GM11168 (cell line): ENCODE data around the gene SH3BP5.

ENCODE experiments used
- in situ Hi-C: fragments of 300-500 bp; cut with MboI; formaldehyde crosslinking; loops from one replicate; pipeline ENCODE4 v1.12.0; 2022; ENCODE audit warnings: low sequenced_read_pairs; ENCODE audit not compliant: unreplicated experiment

Gene SH3BP5

DNA sequence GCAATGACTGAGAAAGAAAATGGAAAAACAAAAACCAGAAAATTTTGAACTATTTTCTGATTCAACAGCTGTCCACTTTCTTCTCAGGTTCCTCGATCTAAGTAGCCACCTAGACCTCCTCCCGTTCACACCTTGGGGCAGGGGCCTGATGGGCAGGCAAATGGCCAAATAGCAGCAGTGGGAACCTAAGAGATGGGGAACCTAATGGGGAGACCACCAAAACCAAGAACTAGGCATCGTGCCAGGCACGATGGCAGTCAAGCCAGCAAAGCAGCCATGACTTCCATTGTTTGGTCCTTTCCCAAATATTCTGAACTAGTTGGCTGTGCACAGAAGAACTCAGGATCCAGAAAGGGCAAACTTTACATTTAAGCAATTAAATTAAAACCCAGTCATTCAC lies 69.3 kb downstream of the SH3BP5 start:
- in situ Hi-C loops = loop anchor here (10.0 to 25.0 kb wide), 2 partner anchors 152 to 299 kb away; no protein-coding TSS in a partner anchor

DNA sequence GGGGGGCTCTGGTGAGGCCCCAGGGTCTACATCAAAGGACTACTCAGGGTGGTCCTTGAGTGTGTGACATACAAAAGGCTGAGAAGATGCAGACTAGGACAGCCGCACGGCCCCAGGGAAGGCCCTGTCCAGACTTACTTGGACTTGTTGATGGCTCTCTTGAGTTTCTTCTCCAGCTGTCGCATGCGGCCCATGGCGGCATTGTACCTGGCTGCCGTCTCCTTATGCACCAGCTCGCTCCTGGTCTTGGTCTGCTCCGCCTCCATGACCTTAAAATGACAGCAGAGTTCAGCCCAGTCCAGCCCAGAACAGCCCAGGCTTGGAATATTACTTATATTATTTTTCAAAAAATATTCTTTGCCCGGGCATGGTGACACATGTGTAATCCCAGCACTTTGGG lies 70.4 kb downstream of the SH3BP5 start:
- in situ Hi-C loops = loop anchor here (10.0 to 25.0 kb wide), 2 partner anchors 153 to 300 kb away; no protein-coding TSS in a partner anchor

DNA sequence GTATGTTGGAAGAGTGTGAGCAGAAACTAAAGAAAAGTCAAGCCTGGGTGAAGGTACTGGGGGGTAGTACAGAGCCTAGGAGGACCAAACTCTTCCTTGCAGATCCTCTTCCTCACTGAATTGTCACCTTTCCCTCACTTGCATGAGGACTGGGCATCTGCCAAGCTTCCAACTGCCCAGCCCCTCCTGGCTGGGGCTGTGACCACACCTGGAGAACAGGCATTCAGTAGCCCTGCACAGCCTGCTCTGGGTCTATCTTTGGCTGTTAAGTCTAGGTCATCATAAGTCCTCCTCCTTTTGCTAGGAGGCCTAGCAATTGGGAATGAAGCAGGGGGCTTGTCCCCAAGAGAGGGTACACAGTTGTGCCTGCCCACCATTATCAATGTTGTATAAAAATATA lies 71.1 kb downstream of the SH3BP5 start:
- in situ Hi-C loops = loop anchor here (10.0 to 25.0 kb wide), 2 partner anchors 154 to 301 kb away; no protein-coding TSS in a partner anchor

DNA sequence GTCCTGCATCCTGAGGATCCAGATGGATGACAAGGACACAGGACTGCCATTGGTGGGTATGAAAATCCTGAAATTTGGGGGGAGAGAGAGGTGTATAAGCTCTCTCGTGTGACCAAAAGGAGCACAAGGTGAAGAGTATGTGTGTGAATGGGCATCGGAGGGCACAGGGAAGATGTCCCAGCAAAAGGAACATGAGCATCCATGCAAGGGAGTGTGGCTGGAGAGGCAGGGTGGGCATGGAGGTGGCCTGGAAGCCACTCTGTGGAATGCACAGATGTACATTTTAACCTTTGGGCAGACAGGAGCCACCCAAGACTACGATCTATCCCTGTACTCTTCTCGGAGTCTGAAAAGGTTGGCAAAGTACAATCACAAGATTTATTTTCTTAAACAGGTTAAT lies 71.9 kb downstream of the SH3BP5 start:
- in situ Hi-C loops = loop anchor here (10.0 to 25.0 kb wide), 2 partner anchors 154 to 302 kb away; no protein-coding TSS in a partner anchor

DNA sequence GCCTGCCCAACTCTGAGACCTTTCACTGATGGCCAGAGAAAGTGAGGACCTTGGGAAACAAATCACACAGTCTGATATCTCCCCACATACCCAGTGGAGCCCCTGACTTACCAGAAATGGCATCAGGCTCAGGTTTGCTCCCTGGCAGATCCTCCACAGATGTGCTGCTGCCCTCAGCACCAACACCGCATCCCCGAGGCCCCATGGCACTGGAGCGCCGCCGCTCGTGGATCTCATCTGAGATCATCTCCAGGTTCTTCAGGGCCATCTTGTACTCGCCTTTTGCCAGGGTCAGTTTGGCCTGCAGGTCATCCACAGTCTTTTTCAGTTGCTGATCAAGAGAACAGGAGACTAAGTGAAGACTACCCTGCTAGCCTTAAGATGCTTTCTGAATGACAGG lies 73.7 kb downstream of the SH3BP5 start:
- in situ Hi-C loops = loop anchor here (25.0 kb wide), 1 partner anchor 304 kb away; no protein-coding TSS in a partner anchor

DNA sequence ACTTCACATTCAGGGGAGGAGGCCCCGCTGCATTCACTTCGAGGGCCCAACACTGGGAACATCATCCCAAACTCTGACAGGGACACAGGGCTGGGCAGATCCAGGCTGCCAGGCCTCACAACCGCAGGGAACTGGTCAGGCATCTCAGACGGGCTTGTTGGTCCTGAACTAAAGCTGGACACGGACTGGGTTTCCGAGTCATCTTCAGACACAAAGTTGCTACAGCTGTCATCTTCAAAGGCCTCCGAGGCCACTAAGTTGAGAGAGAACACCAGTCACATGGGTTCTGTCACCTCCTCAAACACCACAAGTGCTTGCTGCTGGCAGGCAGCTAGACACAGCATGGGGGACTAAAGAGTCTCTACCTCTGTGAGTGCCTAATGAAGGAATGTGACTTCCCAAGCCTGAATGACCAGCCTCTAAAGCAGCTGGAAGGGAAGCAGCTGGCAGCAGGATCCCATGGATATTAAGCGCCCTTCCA lies 75.5 kb downstream of the SH3BP5 start:
- in situ Hi-C loops = loop anchor here (25.0 kb wide), 1 partner anchor 305 kb away; no protein-coding TSS in a partner anchor

DNA sequence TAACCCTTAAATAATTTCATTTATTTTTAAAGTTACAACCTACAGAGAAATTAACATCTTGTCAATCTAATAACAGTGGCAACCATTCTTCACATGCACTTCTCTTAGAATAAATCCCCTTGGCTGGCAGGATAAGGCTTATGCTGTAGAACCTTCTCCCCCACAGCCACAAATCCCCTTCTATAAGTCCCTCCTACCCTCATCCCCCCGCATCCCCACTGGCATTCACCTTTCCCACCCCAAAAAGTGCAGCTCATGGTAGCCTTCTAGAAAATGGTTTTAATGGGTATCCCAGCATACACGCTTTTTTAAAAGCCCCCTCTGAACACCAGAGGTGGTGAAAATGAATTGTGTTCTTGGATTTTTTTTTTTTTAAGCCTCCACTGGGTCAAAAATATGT lies 77.2 kb downstream of the SH3BP5 start:
- in situ Hi-C loops = loop anchor here (25.0 kb wide), 1 partner anchor 307 kb away; no protein-coding TSS in a partner anchor

DNA sequence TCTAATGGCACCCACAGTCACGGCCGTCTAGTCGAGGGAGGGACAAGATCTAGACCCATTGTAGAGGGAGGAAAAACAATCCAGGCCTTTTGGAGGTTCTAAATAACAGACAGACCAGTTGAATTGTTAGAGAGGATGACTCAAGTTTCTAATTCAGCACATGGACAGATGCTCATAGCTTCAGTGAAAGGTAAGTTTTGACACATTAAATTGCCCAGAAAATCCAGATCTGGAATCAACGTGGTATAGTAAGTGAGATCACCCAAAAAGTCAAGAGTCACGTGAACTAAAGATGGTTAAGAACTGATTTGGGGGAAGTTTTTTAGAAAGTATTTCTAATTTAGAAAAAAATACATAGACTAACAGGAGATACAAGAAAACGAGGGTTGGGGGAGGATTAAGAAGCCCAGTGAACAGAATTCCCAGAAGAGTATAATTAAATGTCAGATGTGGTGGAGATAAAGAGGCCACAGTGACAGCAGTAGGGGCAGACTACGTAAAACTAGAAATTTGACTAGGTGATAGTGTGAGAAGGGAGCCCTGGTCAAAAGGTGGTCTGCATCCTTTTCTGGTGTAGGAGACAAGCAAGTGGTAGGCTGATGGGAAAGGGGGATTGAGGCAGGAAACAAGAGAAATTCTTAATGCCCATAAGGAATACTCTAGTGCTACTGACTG lies 79.2 kb downstream of the SH3BP5 start:
- in situ Hi-C loops = loop anchor here (25.0 kb wide), 1 partner anchor 309 kb away; no protein-coding TSS in a partner anchor

DNA sequence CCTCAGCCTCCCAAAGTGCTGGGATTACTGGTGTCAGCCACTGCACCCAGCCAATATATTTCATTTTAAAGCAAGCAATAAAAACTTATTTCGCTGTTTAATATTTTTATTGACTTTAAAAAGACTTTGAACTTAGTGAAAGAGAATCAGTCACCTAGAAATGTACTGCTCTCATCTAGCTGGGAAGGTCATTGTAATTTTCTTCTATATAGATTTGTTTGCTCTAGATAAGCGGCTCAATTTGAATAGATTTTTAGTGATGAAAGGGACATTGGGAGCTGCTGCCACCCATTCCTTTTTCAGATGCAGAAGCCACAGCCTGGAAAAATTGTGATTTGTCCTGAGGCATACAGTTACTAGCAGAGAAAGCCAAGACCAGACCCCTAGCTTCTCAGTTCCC lies 86.2 kb downstream of the SH3BP5 start:
- in situ Hi-C loops = no loop called here

DNA sequence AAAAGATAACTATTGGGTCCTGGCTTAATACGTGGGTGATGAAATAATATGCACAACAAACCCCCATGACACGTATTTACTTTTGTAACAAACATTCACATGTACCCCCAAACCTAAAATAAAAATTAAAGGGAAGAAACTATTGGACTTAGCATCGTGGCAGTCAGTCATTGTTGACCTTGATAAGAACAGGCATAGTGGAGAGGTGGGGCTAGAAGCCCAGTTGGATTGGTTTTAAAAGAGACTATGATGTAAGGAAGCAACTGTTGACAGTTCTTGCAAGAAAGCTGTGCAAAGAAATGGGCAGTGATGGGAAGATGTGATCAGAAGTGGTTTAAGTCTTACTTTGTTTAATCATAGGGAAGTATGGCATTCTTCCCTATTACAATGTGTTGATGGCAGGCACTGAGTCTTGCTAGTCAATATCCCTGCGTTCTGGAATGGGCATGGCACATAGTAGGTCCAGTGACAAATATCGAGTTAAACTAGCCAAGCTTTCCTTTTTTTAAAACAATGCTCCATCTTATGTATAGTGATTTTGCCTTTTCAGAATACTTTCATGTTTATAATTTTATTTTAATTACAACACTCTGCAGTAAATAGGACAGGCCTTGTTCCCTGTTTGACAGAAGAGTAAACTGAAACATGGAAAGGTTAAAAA lies 88.4 kb downstream of the SH3BP5 start:
- in situ Hi-C loops = no loop called here

DNA sequence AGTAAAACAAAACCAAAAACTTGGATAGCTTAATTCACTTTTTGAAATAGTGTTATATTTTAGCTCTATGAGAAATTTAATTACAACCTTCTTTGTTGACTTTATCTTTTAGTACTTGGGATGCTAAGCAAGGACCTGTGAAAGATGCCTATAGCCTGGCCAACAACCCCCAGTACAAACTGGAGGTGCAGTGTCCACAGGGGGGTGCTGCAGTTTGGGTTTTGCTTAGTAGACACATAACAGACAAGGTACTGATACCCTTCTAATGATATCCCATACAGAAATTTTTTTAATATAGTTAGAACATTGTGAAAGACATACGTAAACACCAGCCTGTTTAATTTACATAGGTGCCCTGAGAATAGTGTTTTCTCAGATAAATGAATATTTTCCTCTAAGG lies 91.0 kb downstream of the SH3BP5 start:
- in situ Hi-C loops = no loop called here

DNA sequence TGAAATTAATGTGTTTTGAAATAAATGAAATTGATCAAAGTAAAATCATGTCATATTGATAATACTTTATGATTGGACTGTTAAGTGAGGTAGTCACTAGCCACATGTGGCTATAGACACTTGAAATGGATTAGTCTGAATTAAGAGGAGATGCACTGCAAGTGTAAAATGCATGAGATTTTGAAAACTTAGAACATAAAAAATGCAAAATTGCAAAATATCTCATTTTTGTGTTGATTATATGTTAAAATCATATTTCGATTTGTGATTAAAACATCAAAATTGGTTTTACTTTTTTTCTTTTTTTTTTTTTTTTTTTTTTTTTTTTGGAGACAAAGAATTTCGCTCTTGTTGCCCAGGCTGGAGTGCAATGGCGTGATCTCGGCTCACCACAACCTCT lies 103.1 kb downstream of the SH3BP5 start:
- in situ Hi-C loops = no loop called here

DNA sequence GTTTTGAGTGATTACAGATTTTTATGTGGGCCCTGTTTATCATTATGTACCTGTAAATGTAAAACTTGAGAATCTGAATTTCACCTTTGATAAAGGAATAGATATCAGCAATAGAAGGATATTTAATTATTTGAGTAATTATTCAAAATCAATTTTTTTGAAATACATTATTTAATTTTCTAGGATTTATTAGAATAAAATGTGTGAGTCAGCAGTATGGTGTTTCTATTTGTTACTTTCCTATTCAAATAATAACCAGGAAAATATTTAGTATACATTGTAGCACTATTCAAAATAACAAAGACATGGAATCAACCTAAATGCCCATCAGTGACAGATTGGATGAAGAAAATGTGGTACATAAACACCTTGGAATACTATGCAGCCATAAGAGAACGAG lies 104.2 kb downstream of the SH3BP5 start:
- in situ Hi-C loops = no loop called here

DNA sequence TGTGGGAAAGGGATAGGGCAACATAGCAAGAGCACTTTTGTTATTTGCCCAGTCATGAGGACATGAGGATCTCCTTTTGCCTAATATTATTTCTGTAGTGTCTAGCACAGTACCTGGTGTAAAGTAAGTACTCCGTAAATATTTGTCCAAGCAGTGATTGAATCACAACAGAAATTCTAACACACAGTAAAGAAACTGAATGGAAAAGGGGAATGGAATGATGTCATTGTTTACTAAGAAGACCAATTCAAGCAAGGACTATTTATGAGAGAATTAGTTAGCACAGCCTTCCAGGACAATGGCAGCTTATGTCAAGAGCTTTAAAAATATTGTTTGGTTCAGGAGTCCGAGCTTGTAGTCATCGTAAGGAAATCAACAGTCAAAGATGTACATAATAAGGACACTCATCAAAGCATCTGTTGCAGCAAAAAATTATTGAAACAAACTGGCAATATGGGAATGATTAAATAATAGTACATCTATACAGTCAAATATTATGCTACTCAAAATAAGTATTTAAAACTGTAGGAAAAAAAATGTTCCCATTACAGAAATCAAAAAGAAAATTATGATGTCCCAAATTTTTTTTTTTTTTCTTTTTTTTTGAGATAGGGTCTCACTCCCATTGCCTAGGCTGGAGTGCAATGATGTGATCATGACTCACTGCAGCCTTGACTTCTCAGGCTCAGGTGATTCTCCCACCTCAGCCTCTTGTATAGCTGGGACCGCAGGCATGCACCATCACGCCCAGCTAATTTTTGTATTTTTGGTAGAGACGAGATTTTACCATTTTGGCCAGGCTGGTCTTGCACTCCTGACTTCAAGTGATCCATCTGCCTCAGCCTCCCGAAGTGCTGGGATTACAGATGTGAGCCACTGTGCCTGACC lies 108.5 kb downstream of the SH3BP5 start:
- in situ Hi-C loops = no loop called here

DNA sequence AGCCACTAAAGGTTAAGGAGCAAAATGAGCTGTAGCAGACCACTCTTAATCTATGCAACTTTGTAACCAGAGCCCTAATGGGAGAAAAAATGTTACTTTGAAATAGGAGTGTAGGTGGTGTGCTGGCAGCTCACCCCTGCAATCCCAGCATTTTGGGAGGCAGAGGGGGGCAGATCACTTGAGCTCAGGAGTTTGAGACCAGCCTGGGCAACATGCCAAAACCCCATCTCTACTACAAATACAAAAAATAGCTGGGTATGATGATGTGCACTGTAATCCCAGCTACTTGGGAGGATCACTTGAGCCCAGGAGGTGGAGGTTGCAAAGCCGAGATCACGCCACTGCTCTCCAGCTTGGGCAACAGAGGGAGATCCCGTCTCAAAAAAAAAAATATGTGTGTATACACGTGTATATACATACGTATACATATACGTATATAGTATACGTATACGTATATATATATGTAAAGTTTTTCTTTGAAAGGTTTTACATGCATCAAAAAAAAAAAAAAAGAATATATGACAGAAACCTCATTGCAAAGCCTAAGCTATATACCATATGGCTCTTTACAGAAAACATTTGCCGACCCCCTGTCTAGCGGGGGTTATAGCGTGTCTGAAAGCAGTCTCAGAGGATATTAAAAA lies 110.7 kb downstream of the SH3BP5 start:
- in situ Hi-C loops = no loop called here

DNA sequence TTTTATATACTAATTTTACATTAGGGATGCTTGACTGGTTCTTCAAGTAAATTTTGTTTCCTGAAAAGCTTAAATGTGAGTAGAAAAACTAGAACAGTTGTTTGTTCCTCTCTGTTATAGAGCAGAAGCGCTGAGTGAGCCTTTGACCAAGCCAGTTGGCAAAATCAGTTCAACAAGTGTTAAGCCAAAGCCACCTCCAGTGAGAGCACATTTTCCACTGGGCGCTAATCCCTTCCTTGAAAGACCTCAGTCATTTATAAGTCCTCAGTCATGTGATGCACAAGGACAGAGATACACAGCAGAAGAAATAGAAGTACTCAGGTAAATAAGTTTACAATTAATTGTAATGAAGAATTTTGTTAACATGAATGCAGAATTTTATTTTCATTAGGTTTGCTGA lies 111.7 kb downstream of the SH3BP5 start:
- in situ Hi-C loops = no loop called here

DNA sequence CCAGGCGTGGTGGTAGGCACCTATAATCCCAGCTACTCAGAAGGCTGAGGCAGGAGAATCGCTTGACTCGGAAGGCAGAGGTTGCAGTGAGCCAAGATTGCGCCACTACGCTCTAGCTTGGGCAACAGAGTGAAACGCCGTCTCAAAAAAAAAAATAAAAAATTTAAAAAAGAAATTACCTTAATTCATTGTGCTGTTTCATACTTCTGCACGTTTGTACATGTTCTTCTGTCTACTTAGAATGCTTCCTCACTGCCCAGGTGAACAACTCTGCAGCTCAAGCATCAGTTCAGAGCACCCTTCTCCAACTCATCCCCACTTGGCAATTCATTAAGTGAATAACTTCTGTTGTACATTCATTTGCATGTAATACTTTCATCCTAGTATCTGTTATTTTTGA lies 112.3 kb downstream of the SH3BP5 start:
- in situ Hi-C loops = no loop called here

DNA sequence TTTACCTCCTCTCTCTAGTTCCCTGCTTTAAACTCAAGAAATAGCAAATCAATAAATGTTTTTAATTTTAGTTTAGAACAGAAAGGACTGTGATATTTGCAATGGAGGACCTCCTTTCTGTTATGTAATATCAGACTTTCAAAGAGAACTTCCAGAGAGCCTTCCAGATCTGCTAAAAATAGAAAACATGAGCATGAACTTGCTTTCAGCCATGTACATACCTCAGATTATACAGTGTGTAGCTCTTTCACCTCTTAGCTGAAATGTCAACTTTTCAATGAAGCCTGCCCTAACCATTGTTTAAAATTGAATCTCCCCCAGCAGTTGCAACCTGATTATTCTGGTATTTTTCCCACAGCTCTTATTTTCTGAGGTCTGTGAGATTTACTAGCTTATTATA lies 113.7 kb downstream of the SH3BP5 start:
- in situ Hi-C loops = no loop called here

DNA sequence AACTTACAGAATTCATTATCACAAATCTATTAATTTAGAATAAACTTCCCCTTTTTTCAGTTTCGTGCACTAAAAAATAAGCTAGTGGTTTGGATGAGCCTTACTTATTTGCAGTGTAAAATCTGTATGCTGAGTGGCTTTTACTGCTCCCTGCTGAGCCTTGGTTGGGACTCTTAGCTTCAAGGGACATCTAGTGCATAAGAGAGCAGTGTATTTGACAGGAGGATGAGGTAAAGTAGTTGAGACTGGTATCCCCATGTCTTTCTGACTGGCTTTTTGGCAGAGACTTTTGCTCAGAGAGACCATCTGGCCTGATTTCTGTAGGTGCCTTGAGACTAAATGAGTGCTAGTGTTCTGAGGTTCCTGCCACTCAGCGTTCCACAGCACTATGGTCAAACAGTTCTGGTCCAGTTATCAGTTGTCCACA lies 114.5 kb downstream of the SH3BP5 start:
- in situ Hi-C loops = no loop called here
